HEK293 (cell line): ENCODE results near the gene GPHA2.
A peak's percentile ranks its signal among the peaks of the same experiment; 100 is the strongest.

Experiments
- CTCF ChIA-PET: fragments of 350-600 bp; formaldehyde crosslinking; extraction: SDS; loops from one replicate; lab custom pipeline; 2021; ENCODE audit warnings: antibody characterized with exemption; lab: Yijun Ruan, JAX
- POLR2A ChIA-PET: fragments of 300-600 bp; formaldehyde crosslinking; extraction: SDS; loops from one replicate; lab custom pipeline; 2020; ENCODE audit warnings: antibody characterized with exemption, inconsistent platforms; lab: Yijun Ruan, JAX
- H3K27ac ChIP-seq: fragments of 200-500 bp; sonication (Bioruptor generic); 2 replicates; pipeline ENCODE4 v1.5.1; 2014; ENCODE audit warnings: low read depth, low read length, control low read depth, inconsistent platforms; ENCODE audit errors: extremely low read depth
- H3K36me3 ChIP-seq, 2 experiments: fragments of 200-500 bp in 1 of 2; sonication (Bioruptor generic) in 1 of 2; 1 replicate in 1 of 2; 2 replicates in 1 of 2; pipeline ENCODE4 v1.5.1; 2014 to 2017; ENCODE audit warnings: inconsistent platforms in 2 of 2, low read length in 2 of 2; ENCODE audit not compliant: control insufficient read depth in 2 of 2, insufficient read depth in 1 of 2
- H3K4me1 ChIP-seq: fragments of 200-500 bp; sonication (Bioruptor generic); 2 replicates; pipeline ENCODE4 v1.5.1; 2014; ENCODE audit warnings: mild to moderate bottlenecking, low read length, inconsistent platforms; ENCODE audit not compliant: control insufficient read depth, insufficient read depth
- H3K4me3 ChIP-seq: 2 replicates; pipeline ENCODE4 v1.5.1; 2011; ENCODE audit warnings: low read depth, mild to moderate bottlenecking, control low read depth, low read length, moderate library complexity
- H3K9me3 ChIP-seq: fragments of 200-500 bp; sonication (Bioruptor generic); 2 replicates; pipeline ENCODE4 v1.5.1; 2014; ENCODE audit warnings: low read depth, low read length, inconsistent platforms; ENCODE audit not compliant: control insufficient read depth, insufficient read depth
- EGR2 ChIP-seq: fragments of 450-650 bp; formaldehyde crosslinking; IDR thresholded peaks from 2 replicates; pipeline ENCODE4 v1.5.1; 2016; ENCODE audit warnings: low read depth, missing biosample characterization, missing genetic modification characterization
- GFI1B ChIP-seq: fragments of 450-650 bp; formaldehyde crosslinking; IDR thresholded peaks from 2 replicates; pipeline ENCODE4 v1.5.1; 2016; ENCODE audit warnings: missing biosample characterization, missing genetic modification characterization
- GLI2 ChIP-seq: fragments of 450-650 bp; formaldehyde crosslinking; IDR thresholded peaks from 2 replicates; pipeline ENCODE4; 2017; ENCODE audit warnings: missing biosample characterization, missing genetic modification characterization, low read depth, borderline replicate concordance
- KLF16 ChIP-seq: fragments of 450-650 bp; formaldehyde crosslinking; IDR thresholded peaks from 2 replicates; pipeline ENCODE4 v1.5.1; 2017; ENCODE audit warnings: missing biosample characterization, missing genetic modification characterization
- KLF8 ChIP-seq: fragments of 450-650 bp; formaldehyde crosslinking; IDR thresholded peaks from 2 replicates; pipeline ENCODE4 v1.5.1; 2016; ENCODE audit warnings: missing biosample characterization, missing genetic modification characterization
- KLF9 ChIP-seq: fragments of 450-650 bp; formaldehyde crosslinking; IDR thresholded peaks from 2 replicates; pipeline ENCODE4 v1.5.1; 2016; ENCODE audit warnings: missing biosample characterization, missing genetic modification characterization, low read depth
- SP3 ChIP-seq: fragments of 450-650 bp; formaldehyde crosslinking; IDR thresholded peaks from 2 replicates; pipeline ENCODE4 v1.5.1; 2016; ENCODE audit warnings: missing biosample characterization, missing genetic modification characterization
- TRIM28 ChIP-seq: IDR thresholded peaks from 2 replicates; pipeline ENCODE4 v1.6.1; 2011; ENCODE audit warnings: low read length, control low read depth, borderline replicate concordance
- ZBTB21 ChIP-seq: fragments of 450-650 bp; formaldehyde crosslinking; IDR thresholded peaks from 2 replicates; pipeline ENCODE4 v1.5.1; 2017; ENCODE audit warnings: missing biosample characterization, missing genetic modification characterization
- ZBTB44 ChIP-seq: fragments of 450-650 bp; IDR thresholded peaks from 2 replicates; pipeline ENCODE4 v1.5.1; 2018; ENCODE audit warnings: missing biosample characterization, mild to moderate bottlenecking, missing genetic modification characterization
- ZNF112 ChIP-seq: fragments of 450-650 bp; formaldehyde crosslinking; IDR thresholded peaks from 2 replicates; pipeline ENCODE4 v1.5.0; 2017; ENCODE audit warnings: missing biosample characterization, missing genetic modification characterization
- ZNF114 ChIP-seq: fragments of 450-650 bp; formaldehyde crosslinking; IDR thresholded peaks from 2 replicates; pipeline ENCODE4 v1.5.0; 2017; ENCODE audit warnings: missing biosample characterization, missing genetic modification characterization
- ZNF155 ChIP-seq: fragments of 450-650 bp; formaldehyde crosslinking; IDR thresholded peaks from 2 replicates; pipeline ENCODE4 v1.5.1; 2016; ENCODE audit warnings: missing biosample characterization, missing genetic modification characterization
- ZNF169 ChIP-seq: fragments of 450-650 bp; formaldehyde crosslinking; IDR thresholded peaks from 2 replicates; pipeline ENCODE4 v1.5.1; 2016; ENCODE audit warnings: missing biosample characterization, missing genetic modification characterization
- ZNF2 ChIP-seq: fragments of 450-650 bp; formaldehyde crosslinking; IDR thresholded peaks from 2 replicates; pipeline ENCODE4 v1.5.1; 2016; ENCODE audit warnings: missing biosample characterization, missing genetic modification characterization
- ZNF202 ChIP-seq: fragments of 450-650 bp; formaldehyde crosslinking; IDR thresholded peaks from 2 replicates; pipeline ENCODE4 v1.5.1; 2016; ENCODE audit warnings: missing biosample characterization, missing genetic modification characterization, borderline replicate concordance
- ZNF350 ChIP-seq: fragments of 450-650 bp; formaldehyde crosslinking; IDR thresholded peaks from 2 replicates; pipeline ENCODE4 v1.5.0; 2017; ENCODE audit warnings: missing biosample characterization, mild to moderate bottlenecking, missing genetic modification characterization
- ZNF423 ChIP-seq: fragments of 450-650 bp; formaldehyde crosslinking; IDR thresholded peaks from 2 replicates; pipeline ENCODE4 v1.5.1; 2016; ENCODE audit warnings: missing biosample characterization, missing genetic modification characterization
- ZNF426 ChIP-seq: fragments of 450-650 bp; formaldehyde crosslinking; IDR thresholded peaks from 2 replicates; pipeline ENCODE4 v1.5.1; 2017; ENCODE audit warnings: missing biosample characterization, missing genetic modification characterization, mild to moderate bottlenecking, inconsistent platforms, moderate library complexity
- ZNF571 ChIP-seq: fragments of 450-650 bp; formaldehyde crosslinking; IDR thresholded peaks from 2 replicates; pipeline ENCODE4 v1.5.0; 2017; ENCODE audit warnings: missing biosample characterization, missing genetic modification characterization
- ZNF629 ChIP-seq: fragments of 450-650 bp; formaldehyde crosslinking; IDR thresholded peaks from 2 replicates; pipeline ENCODE4 v1.5.1; 2017; ENCODE audit warnings: missing biosample characterization, missing genetic modification characterization
- ZNF76 ChIP-seq: fragments of 450-650 bp; formaldehyde crosslinking; IDR thresholded peaks from 2 replicates; pipeline ENCODE4; 2016; ENCODE audit warnings: low read depth, missing biosample characterization, missing genetic modification characterization, borderline replicate concordance
- ZNF830 ChIP-seq: fragments of 450-650 bp; IDR thresholded peaks from 2 replicates; pipeline ENCODE4 v1.5.0; 2018; ENCODE audit warnings: missing biosample characterization, missing genetic modification characterization, low read depth, mild to moderate bottlenecking, moderate library complexity
- ZNF837 ChIP-seq: fragments of 450-650 bp; formaldehyde crosslinking; IDR thresholded peaks from 2 replicates; pipeline ENCODE4 v1.5.1; 2016; ENCODE audit warnings: missing biosample characterization, missing genetic modification characterization
- TF ChIP-seq, protein P1 (sequence below): fragments of 450-650 bp; formaldehyde crosslinking; IDR thresholded peaks from 2 replicates; pipeline ENCODE4 v1.5.1; 2016; ENCODE audit warnings: missing biosample characterization, missing genetic modification characterization
- TF ChIP-seq, protein P2 (sequence below): fragments of 450-650 bp; formaldehyde crosslinking; IDR thresholded peaks from 2 replicates; pipeline ENCODE4 v1.5.1; 2016; ENCODE audit warnings: missing biosample characterization, missing genetic modification characterization

Gene GPHA2

DNA sequence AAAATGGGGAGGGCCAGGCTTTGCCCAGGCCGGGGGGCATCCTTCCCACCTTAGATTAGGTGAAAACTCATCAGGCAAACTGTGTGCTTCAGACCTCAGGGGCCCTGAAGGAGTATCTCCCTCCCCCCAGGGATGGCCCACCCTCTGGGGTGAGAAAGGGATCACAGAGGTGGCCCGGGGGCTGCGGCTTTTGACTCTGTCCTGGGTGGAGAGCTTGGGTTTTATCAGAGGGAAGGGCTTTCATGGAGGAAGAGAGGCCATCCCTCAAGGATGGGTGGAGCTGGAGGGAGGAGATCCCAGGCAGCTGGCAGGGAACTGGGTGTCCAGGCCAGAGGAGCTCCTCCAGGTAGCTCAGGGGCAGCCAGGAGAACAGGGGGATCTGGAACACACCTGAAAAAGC, 14.3 kb downstream of the GPHA2 start:
- ChIA-PET CTCF (no interaction called here), POLR2A (no interaction called here)
- Histone ChIP-seq H3K4me1 (no peaks in the 10 kb centered on the region), H3K36me3 (no peaks in the 10 kb centered on the region), H3K4me3 (no peak overlapping the region), H3K9me3 (no peaks in the 10 kb centered on the region), H3K27ac (no peak overlapping the region)
- no peak for TF ChIP-seq KLF8 (tag by site-specific recombination)
- 0 out of 2 replicates have a peak, but pooled peaks have one; percentile 32 for TF ChIP-seq SP3 (tag by site-specific recombination)

GRCh38 chr11:64920124-64920523, 15.6 kb downstream of the GPHA2 start:
- Histone ChIP-seq H3K4me1 (no peaks in the 10 kb centered on the region), H3K4me3 (no peak overlapping the region), H3K36me3 (no peaks in the 10 kb centered on the region), H3K9me3 (no peaks in the 10 kb centered on the region), H3K27ac (no peak overlapping the region)
- no peak for TF ChIP-seq ZNF426 (tag by site-specific recombination)
- TF ChIP-seq ZNF830 = no peak
- no peak for TF ChIP-seq EGR2 (tag by site-specific recombination)
- no peak for TF ChIP-seq KLF9 (tag by site-specific recombination)
- no peak for TF ChIP-seq ZNF114 (tag by site-specific recombination)
- TF ChIP-seq GFI1B (tag by site-specific recombination) = no peak
- no peak for TF ChIP-seq ZNF571 (tag by site-specific recombination)
- TF ChIP-seq ZNF2 (tag by site-specific recombination) = no peak
- TF ChIP-seq ZNF350 = no peak
- TF ChIP-seq ZNF155 (tag by site-specific recombination) = no peak
- no peak for TF ChIP-seq GLI2 (tag by site-specific recombination)
- no peak for TF ChIP-seq TRIM28
- no peak for TF ChIP-seq ZNF76 (tag by site-specific recombination)
- TF ChIP-seq, protein P1, sequence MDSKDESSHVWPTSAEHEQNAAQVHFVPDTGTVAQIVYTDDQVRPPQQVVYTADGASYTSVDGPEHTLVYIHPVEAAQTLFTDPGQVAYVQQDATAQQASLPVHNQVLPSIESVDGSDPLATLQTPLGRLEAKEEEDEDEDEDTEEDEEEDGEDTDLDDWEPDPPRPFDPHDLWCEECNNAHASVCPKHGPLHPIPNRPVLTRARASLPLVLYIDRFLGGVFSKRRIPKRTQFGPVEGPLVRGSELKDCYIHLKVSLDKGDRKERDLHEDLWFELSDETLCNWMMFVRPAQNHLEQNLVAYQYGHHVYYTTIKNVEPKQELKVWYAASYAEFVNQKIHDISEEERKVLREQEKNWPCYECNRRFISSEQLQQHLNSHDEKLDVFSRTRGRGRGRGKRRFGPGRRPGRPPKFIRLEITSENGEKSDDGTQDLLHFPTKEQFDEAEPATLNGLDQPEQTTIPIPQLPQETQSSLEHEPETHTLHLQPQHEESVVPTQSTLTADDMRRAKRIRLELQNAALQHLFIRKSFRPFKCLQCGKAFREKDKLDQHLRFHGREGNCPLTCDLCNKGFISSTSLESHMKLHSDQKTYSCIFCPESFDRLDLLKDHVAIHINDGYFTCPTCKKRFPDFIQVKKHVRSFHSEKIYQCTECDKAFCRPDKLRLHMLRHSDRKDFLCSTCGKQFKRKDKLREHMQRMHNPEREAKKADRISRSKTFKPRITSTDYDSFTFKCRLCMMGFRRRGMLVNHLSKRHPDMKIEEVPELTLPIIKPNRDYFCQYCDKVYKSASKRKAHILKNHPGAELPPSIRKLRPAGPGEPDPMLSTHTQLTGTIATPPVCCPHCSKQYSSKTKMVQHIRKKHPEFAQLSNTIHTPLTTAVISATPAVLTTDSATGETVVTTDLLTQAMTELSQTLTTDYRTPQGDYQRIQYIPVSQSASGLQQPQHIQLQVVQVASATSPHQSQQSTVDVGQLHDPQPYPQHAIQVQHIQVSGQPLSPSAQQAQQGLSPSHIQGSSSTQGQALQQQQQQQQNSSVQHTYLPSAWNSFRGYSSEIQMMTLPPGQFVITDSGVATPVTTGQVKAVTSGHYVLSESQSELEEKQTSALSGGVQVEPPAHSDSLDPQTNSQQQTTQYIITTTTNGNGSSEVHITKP (tag by site-specific recombination) = no peak
- TF ChIP-seq ZNF423 (tag by site-specific recombination) = no peak
- TF ChIP-seq, protein P2, sequence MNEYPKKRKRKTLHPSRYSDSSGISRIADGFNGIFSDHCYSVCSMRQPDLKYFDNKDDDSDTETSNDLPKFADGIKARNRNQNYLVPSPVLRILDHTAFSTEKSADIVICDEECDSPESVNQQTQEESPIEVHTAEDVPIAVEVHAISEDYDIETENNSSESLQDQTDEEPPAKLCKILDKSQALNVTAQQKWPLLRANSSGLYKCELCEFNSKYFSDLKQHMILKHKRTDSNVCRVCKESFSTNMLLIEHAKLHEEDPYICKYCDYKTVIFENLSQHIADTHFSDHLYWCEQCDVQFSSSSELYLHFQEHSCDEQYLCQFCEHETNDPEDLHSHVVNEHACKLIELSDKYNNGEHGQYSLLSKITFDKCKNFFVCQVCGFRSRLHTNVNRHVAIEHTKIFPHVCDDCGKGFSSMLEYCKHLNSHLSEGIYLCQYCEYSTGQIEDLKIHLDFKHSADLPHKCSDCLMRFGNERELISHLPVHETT (tag by site-specific recombination) = no peak
- TF ChIP-seq KLF16 (tag by site-specific recombination) = no peak
- ChIA-PET CTCF (no interaction called here), POLR2A (interaction anchor here (1.0 to 1.2 kb wide), 2 partner anchors 94 to 191 kb away, joined by 4 to 5 read pairs; partner anchors contain the start of genes ARL2 and TM7SF2)

DNA sequence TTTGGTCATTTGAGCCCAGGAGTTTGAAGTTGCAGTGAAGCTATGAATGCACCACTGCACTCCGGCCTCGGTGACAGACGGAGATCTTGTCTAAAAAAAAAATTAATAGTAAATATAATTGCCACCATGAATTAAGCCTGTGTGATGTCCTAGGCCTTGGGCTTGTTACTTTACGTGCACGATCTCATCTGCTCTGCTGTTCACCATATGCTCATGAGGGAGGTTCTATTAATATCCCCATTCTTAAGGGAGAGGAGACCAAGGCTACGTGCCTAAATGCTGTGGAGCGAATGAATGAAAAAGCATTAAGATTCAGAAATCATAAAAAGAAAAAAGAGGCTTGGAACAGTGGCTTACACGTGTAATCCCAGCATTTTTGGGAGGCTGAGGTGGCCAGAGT, 16.1 kb downstream of the GPHA2 start:
- no peaks in the 10 kb centered on the region for H3K4me1 ChIP-seq
- ChIA-PET CTCF (no interaction called here), POLR2A (interaction anchor here (0.6 to 1.2 kb wide), 3 partner anchors 8 to 192 kb away, joined by 3 to 4 read pairs (median 3); partner anchors contain the start of gene TM7SF2)
- no peak overlapping the region for H3K27ac ChIP-seq
- no peak overlapping the region for H3K4me3 ChIP-seq
- H3K9me3 ChIP-seq = no peaks in the 10 kb centered on the region
- H3K36me3 ChIP-seq = no peaks in the 10 kb centered on the region
- TF ChIP-seq ZNF76 (tag by site-specific recombination) (no peak), ZNF837 (tag by site-specific recombination) (no peak), ZBTB21 (tag by site-specific recombination) (no peak), GFI1B (tag by site-specific recombination) (no peak), ZBTB44 (no peak), ZNF112 (tag by site-specific recombination) (no peak), ZNF169 (tag by site-specific recombination) (no peak), ZNF629 (tag by site-specific recombination) (no peak), ZNF202 (no peak), TRIM28 (no peak)
